GM18507 (cell line): Measurements from ENCODE around the gene ADARB2.
"Not testable (repeated sequence)": the region's sequence is repeated elsewhere in the genome, so short reads cannot be mapped to it uniquely, and the experiment has no call there.

Experiments
- DNase-seq: peaks from one replicate; pipeline ENCODE4 v3.0.0; 2011; ENCODE audit warnings: low read depth; ENCODE audit not compliant: insufficient read length; ENCODE audit errors: extremely low spot score
- FAIRE-seq: peaks from 2 replicates; lab custom pipeline; 2011; peaks lifted over from hg19 to GRCh38; lab: Jason Lieb, UNC

ADARB2 gene

DNA sequence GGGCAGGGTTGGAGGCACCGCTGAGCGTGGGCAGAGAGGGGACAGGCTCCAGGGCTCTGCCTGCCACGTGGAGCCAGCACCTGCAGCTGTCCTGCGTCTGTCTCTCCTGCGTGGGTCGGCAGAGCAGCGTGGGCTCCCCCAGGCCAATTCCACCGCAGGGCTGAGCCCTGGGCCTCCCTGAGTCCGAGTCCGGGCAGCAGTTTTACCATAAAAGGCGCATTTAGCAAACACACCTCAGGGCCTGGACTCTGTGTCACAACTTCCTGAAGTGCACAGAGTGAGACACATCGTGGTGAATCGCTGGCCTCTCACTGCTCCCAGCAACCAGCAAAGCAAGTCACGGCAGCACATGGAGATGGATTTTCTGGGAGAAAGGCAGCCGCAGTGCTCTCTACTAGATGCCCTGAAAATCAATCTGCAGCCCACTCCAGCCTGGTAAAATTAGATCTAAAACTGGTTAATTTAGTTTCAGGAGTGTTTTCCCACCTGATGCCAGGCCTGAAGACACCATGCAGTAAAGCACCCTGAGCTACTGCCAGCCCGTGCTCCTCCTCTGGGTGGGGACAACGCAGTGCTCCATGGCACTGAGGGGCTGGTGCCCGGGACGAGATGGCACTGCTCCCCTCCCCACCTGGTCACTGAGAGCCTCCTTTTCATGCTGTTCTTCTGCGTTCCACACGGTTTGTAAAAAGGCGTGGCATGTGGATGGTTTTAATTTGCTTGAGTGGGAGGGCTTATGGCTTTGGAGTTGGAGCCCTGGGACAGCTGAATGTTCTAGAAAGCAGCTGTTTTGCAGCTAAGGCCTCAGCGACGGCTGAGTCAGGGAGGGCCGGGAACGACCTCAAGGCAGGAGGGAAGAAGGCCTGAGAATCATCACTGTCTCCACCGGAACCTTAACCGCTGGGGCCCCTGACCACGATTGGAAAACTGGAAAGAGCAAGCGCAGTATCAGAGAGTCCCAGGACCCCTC, 336.9 kb downstream of the ADARB2 start:
- DNase-seq, result no peak
- FAIRE-seq, result no peak

DNA sequence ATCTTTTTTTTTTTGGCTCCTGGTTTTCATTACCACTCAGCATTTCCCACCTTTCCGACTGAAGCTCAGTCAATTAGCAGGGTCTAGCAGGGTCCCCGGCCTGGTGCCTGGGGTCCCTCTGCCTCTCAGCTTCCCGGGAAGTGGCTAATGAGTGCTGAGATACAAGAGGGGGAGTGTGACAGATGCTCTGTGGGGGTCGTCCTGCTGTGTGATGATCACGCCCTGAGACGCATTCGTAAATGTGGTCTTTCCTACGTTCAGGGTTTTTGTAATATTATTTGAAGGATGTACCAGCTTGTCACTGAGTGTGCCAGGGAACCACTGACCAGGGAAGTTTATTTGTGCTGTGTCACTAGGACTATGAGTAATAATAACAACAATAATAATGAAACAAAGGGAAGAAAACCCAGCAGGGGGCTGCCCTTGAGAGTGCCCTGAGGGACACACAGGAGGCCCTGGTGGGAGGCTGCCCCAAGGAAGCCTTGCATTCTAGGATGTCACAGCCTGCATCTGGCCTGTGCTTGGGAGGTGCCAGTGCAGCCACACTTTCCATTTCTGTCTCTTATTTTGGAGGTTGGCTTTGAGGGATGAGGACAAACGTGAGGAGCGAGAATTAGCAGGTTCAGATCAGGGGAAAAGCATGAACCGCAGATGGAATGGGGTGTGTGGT, 337.8 kb downstream of the ADARB2 start:
- FAIRE-seq (no peak), DNase-seq (no peak)

DNA sequence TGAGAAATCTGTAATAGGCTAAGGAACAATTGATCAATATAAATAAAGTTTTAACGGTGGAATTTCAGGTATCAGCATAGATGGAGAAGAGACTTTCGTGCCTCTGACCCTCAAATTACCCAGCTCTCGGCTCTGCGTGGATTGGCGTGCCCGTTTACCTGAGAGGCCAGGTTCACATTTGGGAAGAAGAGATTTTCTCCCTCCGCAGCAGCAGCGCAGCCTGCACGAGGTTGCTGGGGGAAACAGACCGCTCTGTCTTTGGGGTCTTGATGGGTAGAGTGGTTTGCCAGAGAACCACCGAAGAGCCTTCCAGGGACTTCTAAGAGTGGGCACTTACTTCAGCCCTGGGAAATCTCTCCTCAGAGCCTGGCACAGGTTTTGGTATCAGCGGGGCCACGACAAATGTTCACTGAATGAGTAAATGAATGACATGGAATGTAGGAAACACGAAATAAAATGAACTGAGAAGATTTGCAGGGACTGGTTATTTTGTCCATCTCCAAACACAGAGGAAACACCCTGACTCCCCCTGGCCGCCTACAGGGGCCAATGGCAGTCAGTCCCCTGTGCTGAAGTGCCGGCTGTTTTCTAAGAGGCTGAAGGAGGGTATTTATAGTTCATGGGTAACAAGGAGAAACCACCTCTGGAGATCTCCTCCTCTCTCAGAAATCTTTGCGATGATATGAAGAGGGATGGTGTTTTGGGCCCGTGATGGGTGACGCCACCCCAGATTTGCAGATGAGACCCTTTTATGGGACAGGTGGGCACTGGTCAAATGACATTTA, 338.5 kb downstream of the ADARB2 start:
- DNase-seq (no peak), FAIRE-seq (no peak)

DNA sequence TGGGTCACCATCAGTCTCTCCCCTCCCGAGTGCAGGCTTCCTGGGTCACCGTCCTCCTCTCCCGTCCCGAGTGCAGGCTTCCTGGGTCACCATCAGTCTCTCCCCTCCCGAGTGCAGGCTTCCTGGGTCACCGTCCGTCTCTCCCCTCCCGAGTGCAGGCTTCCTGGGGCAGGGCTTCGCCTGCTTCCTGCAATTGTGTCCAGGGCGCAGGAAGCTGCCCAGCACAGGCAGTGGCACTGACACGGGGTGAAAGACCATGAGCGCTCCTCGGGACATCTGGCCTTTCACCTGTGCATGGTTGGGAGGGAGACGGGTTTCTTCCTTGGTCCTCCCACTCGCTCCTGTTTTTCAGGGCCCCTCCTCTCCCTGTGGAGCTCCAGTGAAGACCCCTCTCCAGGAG, 339.2 kb downstream of the ADARB2 start:
- DNase-seq, FAIRE-seq: not testable (repeated sequence)

DNA sequence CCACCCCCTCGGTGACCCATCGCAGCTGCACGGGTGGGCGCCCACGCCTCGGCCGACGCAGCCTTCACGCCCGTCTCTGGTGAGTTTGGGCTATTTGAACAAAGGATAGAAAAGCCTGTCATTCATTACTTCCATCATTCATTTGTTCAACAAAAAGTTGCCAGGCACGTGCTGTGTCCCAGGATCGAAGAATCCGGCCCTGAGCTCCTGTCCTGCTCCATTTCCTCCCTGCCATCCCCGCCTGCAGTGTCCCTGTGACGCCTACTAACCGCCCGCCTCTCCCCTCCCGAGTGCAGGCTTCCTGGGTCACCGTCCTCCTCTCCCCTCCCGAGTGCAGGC, 341.1 kb downstream of the ADARB2 start:
- FAIRE-seq, result no peak

DNA sequence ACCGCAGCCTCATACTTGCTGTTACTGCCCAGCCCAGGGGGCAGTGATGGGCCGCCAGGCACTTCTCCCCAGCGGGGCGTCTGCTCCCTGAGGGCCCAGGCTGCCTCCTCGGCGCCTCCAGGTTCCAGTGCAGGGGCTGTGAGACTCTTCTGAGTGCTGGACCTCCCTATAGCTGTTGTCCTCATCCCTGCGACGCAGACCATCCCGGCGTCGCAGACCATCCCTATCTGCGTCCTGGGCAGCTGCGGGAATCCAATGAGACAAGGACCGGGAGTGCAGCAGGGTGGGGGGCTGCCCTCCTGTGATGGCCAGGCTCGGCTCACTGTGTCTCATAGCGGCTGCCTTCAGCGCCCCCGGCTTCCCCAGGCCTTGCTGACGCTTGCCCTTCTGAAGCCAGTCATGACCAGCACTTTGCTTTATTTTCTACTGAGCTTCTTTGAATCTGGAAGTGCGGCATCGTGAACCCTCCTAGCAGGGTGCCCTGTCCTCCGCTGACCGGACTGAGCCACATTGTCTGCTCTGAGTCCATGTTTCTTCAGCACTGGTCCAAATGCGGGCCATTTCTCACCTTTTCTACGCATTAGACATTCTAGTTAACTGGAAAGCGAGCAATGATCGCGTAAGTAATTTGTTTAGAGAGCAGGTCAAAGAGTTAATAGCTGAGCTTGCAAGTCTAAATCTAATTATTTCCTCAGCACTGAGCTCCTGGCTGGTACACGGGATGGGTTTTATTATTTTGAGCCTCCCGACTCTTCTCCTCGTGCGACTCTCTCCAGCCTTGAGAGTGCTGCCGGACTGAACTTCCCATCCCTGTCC, 341.6 kb downstream of the ADARB2 start:
- DNase-seq (no peak), FAIRE-seq (no peak)

More for the DNA sequence above, 341.1 kb downstream of the ADARB2 start:
- no peak for DNase-seq

DNA sequence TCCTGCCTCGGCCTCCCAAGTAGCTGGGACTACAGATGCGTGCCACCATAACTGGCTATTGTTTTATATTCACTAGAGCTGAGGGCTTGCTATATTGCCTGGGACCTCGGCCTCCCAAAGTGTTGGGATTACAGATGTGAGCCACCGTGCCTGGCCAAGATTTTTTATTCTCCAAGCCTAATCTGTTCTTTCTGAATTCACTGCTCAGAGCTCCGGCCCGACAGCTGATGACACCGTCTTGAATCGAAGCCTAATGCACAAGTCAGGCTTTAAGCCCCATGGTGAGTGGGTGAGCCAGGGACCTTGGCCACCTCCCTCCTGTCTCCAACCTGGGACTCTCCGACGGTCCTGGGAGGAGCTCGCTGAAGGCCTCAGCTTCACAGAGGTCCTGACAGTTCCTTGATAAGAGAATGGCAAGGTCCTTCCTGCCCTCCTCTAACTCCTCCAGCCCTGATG, 342.3 kb downstream of the ADARB2 start:
- no peak for DNase-seq
- no peak for FAIRE-seq

DNA sequence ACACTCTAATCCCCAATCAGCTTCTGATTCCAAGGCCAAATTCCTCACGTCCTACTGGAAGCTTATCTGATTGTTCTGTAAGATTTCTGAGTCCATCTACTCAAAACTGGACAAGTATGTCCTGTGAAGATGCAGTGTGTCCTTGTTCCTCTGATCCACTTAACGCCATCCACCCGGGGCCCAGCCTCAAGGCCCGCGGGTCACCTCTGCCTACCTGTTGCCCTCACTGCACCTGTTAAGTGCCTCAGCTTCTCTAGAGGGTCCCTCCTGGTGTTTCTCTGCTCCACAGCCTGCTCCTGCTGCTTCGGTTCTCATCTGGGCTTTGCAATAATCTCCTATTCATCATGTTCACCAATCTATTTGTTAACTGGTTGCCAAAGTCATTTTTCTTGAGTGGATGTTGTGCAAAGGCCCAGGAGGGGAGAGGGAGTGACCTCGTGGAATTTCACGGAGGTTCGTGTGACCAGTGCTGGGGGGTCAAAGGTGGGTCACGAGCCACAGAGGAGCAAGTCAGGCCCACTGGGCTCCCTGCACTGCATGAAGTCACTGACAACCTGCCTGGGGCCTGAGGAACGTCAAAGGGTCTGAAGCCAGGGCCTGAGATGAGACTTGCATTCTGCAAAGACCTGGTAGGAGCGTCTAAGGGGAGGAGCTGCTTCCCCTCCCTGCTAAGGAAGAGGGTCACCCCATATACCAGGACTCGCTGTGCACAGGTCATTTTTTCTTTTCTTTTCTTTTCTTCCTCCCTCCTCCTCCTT, 343.0 kb downstream of the ADARB2 start:
- no peak for DNase-seq
- no peak for FAIRE-seq

DNA sequence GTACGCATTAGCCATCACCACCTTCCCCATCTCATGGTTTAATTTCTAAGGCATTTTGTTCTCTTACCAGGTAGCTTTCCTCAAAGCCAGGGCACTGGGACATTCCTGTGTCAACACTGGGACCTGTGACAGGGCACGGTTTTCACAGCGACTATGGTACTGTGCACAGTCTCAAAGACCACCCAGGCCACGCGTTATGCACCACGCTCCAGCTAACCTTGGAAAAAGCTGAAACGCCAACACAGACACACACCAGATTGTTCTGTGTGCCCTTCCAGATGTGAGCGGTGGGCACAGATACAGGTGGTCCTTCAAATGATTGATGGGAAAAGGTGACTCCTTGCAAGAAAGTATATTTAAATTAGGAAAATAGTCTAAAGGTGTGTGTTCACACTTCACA, 343.8 kb downstream of the ADARB2 start:
- DNase-seq (no peak), FAIRE-seq (no peak)

DNA sequence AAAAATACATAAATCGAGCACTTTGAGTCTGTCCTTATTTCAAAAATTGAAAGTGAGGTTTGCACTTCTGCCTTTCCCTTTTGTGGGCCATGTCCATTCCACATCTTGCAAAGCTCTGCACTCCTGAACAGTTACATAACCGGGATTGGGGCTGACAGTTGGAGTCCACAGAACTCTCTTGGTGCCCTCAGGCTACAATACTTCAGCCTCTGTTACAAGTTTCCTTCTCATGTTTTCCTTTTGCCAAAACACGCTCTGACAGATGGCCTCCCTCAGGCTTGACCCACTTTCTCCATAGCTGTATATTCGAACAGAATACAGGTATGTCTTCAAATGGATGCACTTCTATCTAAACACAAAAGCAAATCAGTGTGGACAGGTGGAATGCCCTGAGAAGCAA, 345.2 kb downstream of the ADARB2 start:
- FAIRE-seq, result no peak

DNA sequence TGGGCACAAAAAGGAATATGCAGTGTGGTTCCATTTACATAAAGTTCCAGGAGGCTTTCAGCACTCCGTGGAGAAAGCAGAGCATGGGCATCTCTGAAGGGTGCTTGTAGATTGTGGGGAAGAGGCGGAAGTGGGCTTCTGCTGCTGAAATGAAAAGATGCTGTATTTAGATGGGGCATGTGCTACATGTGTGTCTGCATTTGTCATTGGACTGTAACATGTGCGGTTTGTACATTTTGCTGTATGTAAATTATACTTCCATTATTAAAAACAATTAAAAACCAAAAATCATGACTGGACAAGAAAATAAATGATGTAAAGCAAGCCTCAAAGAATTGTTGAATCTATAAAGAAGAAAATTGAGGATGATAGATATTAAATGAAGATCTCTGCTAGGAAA, 347.1 kb downstream of the ADARB2 start:
- DNase-seq, result no peak
- no peak for FAIRE-seq

More for the DNA sequence above, 345.2 kb downstream of the ADARB2 start:
- no peak for DNase-seq

DNA sequence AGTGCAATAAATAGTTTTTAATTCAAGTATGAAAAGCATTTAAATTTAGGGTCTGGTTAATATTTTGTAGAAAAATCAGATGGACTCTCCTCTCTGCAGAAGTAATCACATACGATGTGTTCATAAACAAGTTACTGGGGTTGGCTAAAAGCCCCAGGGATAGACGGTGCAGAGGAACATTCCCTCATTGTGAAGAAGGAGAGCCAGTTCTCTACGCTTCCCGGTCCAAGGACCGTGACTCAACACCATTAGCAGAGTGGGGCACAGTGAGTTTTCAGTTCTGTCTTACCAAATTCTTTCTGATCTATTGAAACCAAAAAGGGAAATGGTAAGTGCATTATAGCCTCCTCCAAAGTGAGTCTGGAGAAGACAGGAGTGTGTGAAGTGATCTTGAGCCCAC, 353.3 kb downstream of the ADARB2 start:
- no peak for DNase-seq
- FAIRE-seq, result no peak

DNA sequence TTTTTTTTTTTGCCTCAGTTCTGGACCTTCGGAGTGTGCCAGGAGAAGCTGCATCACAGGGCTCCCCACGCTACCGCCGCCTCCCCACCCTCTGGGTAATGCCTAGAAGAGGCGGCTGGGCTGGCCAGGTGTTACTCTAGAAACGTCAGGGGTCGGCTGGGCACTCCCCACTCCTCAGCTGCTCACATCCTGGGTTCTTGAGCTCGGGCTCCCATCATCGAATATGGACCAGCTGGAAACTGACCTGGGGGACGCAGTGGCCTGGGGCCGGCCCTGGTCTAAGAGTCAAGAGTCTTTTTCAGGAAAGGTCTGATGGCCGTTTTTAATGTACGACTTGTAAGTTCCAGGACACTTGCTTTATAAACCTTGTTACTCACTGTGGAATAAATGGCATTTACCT, 354.6 kb downstream of the ADARB2 start:
- no peak for FAIRE-seq
- no peak for DNase-seq

DNA sequence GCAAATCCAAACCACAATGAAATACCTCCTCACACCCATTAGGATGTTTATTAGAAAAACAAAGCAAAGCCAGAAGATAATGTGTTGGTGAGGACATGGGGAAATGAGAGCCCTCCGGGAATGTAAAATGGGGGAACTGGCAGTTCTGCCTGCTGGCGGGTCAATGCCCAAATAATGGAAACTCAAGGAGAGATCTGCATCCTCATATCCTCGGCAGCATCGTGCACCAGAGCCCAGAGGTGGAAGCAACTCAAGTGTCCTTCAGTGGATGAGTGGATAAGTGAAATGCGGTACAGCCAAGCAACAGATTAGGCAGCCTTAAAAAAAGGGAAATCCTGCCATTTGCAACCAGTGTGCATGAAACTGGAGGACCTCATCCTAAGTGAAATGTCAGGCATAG, 356.0 kb downstream of the ADARB2 start:
- FAIRE-seq (no peak), DNase-seq (no peak)

DNA sequence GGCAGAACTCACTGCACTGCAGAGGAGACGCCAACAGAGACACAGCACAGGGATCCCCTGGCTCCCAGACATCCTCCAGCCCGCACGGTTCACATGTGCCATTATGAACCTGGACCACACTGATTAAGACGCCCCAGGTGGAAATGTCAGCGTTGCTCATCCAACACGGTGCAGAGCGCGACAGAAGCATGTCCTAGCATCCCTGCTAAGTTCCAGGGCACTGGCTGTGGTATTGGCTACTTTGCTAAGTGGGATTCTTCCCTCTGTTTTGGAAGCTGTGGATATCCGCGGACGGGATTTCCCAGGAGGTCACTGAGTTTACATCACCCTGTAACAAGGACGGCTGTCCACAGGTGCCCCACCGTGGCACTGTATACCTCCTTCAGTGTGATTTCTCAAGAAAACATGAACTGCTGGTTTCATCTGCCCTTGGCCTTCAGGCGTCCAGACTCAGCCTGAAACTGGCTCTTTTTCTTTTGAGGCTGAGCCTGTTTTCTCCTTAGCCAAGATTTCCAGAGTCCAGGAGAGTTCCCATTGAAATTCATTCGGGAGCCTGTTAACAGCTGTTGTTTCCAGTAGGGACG, 357.1 kb downstream of the ADARB2 start:
- DNase-seq (no peak), FAIRE-seq (no peak)

DNA sequence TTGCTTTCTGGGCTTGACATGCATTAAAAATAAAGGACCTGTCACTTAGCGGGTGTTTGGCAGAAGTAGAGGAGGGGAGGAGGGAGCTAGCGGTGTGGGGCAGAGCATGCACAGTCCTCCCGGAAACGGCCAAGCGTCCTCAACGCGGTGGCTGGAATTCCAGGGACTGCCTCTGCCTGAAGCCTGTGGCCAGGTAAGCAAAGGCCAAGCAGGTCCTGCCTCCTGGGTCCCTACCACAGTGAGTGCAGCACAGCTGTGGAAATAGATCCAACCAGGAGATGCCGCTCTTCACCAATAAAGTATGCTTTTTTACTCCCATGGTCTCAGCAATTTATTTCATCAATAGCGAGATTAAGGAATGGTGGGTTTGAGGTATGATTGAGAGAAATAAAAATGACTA, 357.7 kb downstream of the ADARB2 start:
- DNase-seq, result no peak
- FAIRE-seq, result no peak

DNA sequence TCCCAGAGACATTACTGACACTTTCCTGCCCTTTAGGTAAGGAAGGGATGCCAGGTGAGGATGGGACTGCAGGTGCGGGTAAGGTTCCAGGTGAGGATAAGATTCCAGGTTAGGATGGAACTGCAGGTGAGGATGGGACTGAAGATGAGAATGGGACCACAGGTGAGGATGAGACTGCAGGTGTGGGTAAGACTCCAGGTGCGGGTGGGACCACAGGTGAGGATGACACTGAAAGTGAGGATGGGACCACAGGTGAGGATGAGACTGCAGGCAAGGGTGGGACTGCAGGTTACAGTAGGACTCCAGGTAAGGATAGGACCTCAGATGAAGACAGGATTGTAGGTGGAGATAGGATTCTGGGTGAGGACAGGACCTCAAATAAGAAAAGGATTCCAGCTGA, 358.9 kb downstream of the ADARB2 start:
- DNase-seq (no peak), FAIRE-seq (no peak)

DNA sequence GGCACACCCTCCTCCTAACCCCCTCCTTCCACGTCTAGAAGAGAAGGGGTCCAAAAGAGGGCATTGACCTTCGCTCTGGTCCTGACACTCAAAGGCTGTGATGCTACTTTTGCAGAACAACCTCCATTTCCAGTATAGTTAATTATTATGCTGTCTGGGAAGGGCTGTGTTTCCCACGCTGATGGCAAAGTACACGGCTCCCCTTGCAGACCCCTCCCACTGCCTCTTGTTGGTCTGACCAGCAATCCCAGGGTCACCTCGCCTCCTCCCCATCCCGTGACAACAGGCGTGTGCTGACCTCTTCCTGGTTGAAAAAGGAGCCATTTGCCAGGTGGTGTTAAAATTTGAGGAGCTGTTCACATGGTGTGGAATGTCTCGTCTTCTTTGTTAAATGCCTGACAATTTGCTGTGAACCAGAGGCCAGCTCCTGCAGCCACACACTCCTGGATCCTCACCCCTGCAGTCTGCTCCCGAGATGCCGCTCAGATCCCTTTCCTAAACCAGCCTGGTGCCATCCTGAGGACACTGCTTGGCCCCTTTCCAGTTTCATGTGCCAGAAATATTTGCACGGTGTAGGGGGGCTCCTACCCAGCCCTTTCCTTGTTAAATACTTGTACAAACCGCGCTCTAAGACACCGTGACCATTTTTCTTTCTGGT, 359.5 kb downstream of the ADARB2 start:
- DNase-seq, result no peak
- no peak for FAIRE-seq
